Hematopoietic multipotent progenitor cell treated with erythropoietin and hydrocortisone succinate and interleukin-3 and kit ligand, for 4 days (in vitro differentiated cells): ENCODE data around the gene SLC5A11.
"Not testable (repeated sequence)": the region's sequence is repeated elsewhere in the genome, so short reads cannot be mapped to it uniquely, and the experiment has no call there.

Experiments used
- DNase-seq: peaks from one replicate; pipeline ENCODE4 v3.0.0-alpha.2; 2015

The SLC5A11 gene

GRCh38 chr16:24836836-24837235 is 8.9 kb upstream of the SLC5A11 start:
- no peak for DNase-seq

- DNase-seq: no peak
These were observed 7.8 kb upstream of the SLC5A11 start for GRCh38 chr16:24837969-24838368.

GRCh38 chr16:24838554-24839266 is 7.1 kb upstream of the SLC5A11 start:
- DNase-seq: peak; percentile 91

DNA sequence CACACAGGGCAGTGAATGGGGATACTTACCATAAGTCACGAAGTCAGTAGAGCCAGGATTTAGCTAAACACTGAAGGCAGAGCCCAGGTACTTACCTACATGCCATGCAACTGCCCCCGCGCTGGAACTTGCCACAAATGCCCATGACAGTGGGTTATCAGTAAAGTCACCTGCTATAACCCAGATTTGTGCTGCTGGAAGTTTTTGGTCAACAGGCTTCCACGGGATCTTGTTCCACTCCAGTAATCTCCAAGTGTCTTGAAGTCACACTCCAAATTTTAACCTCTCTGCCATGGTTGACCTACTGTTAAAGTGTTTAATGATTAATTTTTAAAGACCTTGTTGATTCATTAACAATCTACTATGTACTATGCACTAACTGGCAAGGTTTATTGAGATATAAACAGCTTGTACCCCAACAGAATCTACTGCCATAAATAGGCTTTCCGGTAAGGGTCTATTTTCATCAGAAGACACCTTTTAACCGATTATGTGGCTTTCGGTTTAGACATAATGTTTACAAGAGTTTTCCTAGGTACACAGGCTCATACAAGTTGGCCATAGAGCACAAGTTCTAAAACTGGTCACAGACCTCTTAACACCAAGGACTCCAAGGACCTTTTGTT is 6.3 kb upstream of the SLC5A11 start:
- DNase-seq: no peak

DNA sequence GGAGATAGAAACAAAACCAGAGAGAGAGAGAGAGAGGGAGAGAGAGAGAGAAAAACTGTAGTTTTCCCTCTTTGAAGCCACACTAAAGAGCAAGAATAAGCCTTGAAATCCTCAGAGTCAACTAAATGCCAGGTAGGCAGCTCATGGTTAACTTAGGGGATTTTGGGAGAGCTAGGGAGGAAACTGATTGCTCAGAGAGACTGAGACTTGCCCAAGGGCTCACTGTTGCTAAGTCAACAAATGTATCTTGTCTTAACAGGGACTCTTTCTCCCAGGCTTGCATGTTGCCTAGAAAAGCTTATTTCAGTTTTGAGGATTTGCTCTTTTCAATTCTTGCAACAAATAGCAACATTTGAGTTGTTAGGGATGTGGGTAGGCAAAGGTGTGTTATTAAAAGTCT is 4.5 kb upstream of the SLC5A11 start:
- DNase-seq: no peak

GRCh38 chr16:24844101-24845030 is 1.4 kb upstream of the SLC5A11 start:
- peak; percentile 50 for DNase-seq

- DNase-seq: not testable (repeated sequence)
These were observed 765 bp upstream of the SLC5A11 start for GRCh38 chr16:24845031-24845365.

- no peak for DNase-seq
These were observed 990 bp downstream of the SLC5A11 start for GRCh38 chr16:24846548-24847357.

GRCh38 chr16:24847358-24847664 is 1.5 kb downstream of the SLC5A11 start:
- DNase-seq: no peak

GRCh38 chr16:24848065-24848464 is 2.3 kb downstream of the SLC5A11 start:
- DNase-seq: no peak

DNA sequence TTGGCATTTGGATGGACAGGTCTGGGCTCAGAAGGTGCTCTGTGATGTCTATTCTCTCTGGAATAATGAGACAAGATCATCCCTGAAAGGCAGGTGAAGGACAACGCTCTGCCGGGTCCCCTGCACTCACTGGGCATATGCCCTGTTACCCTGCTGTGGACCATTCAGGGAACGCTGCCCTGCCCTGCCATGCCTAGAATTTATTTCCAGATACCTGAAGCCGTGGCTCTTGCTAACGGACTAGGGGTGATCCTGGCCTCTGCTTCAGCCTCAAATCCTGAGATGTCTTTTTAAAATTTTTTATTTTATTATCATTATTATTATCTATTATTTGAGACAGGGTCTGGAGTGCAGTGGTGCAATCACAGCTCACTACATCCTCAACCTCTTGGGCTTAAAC is 3.9 kb downstream of the SLC5A11 start:
- no peak for DNase-seq

DNA sequence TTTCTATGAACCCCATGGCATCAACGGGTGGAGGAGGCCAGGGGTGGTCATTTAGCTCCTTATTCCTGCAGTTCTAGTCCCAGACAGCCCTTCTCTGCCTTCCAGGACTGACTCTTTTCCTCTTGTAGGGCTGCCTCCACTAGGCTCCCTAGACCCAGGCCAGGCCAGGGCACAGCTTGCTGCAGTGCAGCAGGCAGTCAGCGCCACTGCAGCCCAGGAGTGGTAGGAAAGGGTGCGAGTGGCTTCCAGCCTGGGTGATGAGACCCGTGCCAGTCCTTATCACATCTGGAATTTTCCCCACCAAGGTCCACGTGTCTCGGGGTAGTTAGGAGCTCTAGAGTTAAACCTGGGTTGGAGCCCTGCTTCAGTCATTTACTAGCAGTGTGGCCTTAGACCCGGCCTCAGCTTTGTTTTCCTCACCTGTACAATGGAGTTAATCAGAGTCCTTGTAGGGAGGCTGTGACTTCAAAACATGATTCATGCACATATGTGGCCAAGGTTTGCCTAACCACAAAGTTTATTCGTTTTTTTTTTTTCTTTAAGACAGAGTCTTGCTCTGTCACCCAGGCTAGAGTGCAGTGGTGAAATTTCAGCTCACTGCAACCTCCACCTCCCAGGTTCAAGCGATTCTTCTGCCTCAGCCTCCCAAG is 4.7 kb downstream of the SLC5A11 start:
- no peak for DNase-seq

- no peak for DNase-seq
These were observed 5.9 kb downstream of the SLC5A11 start for GRCh38 chr16:24851700-24852099.

DNA sequence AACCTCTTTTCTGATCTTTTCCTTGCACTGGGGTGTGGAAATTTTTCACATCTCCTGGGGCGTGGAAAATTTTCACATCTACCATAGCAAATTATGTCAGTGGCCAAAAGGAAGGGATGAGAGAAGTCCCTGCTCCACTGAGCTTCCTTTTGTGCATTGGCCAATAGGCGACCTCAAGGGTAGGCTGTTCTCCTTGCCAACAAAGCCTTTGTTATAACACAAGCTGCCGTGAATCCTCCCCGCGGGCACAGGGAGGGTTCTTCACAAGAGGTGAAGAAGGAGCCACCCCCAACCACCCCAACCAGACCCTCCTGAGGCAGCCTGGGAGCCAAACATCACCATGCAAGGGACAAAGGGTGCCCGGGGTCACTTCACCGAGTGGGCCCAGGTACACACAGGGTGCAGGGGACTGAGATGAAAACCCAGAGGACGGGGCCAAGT is 6.5 kb downstream of the SLC5A11 start:
- DNase-seq: no peak

DNA sequence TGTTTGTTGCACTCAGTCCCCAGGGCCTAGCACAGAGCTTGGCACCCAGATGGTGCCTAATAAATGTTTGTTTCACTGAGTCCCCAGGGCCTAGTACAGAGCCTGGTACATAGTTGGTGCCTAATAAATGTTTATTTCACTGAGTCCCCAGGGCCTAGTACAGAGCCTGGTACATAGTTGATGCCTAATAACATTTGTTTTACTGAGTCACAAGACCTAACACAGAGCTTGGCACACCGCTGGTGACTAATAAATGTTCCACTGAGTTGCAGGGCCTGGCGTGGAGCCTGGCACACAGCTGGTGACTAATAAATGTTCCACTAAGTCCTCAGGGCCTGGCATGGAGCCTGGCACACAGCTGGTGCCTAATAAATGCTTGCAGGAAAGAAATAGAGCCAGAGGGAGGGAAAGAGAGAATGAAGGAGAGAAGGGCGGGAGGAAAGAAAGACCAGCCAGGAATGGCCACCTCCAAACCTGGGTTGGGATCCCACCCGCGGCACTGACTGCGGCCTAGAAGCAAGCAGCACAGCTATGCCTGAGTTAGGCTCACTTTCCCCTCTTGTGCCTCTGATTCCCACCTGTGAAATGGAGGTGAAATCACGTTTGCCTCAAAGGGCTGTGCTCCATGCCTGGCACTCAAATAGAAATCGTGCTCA is 7.5 kb downstream of the SLC5A11 start:
- DNase-seq: no peak

DNA sequence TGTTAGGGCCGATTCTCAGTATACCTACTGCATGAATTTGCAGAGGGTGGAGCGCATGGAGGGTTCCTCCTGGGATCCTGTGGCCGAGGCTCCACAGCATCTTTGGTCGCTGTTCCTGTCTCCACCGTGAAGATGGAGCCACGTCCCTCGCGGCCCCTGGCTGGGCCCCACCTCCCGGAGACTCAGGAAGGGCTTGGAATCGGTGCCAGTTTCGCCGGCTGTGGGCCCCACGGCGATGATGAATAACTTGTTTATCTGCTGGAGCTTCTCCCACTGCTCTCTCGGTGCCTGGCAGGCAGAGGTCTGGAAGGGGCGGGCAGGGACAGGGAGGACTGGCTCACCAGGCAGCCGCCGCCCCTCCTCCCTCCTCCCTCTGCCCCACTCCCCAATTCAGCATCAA is 8.1 kb downstream of the SLC5A11 start:
- no peak for DNase-seq

DNA sequence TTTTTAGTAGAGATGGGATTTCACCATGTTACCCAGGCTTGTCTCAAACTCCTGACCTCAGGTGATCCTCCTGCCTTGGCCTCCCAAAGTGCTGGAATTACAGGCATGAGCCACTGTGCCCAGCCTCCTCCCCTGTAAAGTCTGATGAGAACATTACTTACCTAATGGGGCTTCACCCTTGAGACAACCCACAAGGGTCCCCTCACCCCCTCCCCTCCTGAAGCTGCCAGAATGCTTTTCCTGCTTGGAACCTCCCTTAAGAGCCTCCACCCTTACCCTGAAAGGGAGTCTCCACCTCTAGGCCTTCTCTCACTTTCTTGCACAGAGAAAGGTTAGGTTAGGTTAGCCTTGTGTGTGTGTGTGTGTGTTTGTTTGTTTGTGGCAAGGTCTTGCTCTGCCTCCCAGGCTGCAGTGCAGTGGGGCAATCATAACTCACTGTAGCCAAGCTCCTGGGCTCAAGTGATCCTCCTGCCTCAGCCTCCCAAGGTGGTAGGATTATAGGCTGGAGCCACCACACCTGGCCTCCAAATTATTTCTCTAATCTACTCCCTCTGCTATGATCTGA is 8.9 kb downstream of the SLC5A11 start:
- DNase-seq: no peak

DNA sequence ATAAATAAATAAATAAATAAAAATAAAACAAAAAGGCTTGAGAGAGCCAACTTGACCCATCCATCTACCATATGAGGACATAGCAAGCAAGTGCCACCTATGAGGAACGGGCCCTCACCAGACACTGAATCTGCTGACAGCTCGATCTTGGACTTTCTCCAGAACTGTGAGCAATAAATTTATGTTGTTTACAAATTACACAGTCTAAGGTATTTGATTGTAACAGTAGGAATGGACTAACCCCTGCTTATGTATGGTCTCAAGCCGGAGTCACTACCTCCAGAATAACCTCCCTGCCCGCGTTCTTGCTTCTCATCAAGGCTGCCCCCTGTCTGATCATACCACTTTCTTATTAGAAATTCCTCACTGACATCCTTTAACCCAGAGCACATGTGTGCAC is 9.9 kb downstream of the SLC5A11 start:
- DNase-seq: no peak

DNA sequence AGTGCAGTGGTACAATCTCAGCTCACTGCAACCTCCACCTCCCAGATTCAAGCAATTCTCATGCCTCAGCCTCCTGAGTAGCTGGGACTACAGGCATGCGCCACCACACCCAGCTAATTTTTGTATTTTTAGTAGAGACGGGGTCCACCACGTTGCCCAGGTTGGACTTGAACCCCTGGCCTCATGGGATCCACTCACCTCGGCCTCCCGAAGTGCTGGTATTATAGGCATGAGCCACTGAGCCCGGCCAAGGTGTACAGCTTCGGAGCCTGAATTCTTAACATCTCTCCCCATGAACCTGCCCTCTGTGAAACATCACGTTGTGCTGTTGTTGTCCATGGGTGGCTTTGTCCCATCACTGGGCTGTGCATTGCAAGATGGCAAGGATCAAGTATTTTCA is 11.1 kb downstream of the SLC5A11 start:
- not testable (repeated sequence) for DNase-seq

DNA sequence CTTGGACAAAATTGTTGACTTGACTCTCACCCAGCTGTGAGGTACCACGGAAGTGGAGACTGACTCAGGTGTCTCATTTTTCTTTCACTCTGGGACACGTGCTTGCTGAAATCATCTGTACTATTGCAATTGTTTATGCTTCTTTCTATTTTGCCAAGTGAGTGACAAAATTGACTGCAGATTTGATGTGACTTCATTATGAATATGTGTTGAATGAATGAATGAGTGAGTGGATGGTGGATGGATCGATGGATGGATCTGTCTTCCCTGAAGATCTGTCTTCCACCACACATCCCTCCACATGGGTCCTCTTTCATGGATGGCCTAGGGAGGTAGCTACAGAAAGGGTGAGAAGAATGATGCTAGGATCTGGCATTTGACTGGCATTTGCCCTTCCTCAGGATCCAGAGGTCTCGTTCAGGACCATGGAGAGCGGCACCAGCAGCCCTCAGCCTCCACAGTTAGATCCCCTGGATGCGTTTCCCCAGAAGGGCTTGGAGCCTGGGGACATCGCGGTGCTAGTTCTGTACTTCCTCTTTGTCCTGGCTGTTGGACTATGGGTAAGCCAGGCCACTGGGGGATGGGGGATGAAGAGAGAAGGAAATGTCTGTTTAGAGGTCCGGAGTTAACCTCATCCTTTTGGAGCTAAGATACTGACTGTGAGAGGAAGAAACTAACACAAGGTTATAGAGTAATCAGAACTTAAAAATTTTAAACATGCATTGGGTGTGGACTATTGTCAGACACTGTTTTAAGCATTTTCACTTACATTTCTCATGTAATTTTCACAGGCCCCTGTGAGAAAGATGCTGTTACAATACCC is 12.7 kb downstream of the SLC5A11 start:
- DNase-seq: peak; percentile 86

DNA sequence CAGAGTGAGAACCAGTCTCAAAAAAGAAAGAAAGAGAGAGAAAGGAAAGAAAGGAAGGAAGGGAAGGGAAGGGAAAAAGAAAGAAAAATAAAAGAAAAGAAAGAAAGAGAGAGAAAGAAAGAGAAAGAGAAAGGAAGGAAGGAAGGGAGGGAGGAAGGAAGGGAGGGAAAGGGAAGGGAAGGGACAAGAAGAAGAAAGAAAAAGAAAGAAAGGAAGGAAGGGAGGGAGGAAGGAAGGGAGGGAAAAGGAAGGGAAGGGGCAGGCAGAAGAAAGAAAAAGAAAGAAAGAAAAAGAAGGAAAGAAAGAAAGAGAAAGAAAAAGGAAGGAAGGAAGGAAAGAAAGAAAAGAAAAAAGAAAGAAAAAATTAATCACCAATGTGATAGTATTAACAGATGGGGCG is 15.7 kb downstream of the SLC5A11 start:
- no peak for DNase-seq
